Pulmonary artery endothelial cell (primary cell): Measurements from ENCODE around the gene MKLN1. TPM values are rescaled to one million over a fixed set of nuclear protein-coding genes. Genes with fewer than 3 reads are reported as not detected.
"Not testable (repeated sequence)": the region's sequence is repeated elsewhere in the genome, so short reads cannot be mapped to it uniquely, and the experiment has no call there.

ENCODE experiments used
- DNase-seq: peaks from one replicate; pipeline ENCODE4 v3.0.0-alpha.2; 2011; ENCODE audit warnings: low read depth, low spot score
- total RNA-seq: library from RNA; depleted of rRNA; stranded (reverse); fragments of >200 nt; gene quantifications from 2 replicates; pipeline ENCODE4 v1.2.3, GENCODE V29; 2014

The MKLN1 gene
- total RNA-seq, 1 donor from 2014 or later, result 16.6 TPM

DNA sequence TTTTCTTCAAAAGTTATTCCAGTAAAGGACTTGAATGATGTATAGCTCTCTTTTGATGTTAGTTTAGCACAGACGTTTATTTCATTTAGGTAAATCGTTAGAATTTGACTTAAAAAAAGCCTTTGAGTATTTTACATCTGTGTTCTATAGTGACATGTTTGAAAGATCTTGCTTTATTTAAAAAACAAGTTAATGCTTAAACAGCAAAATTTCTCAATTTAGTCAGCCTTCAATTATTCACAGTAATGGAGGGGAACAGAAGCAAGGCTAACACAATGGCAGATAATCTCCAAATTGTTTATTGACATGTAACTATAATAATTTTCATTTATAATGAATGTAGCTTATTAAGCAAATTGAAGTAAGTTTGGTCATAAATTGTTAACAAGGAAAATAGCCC is 63.5 kb downstream of the MKLN1 start:
- no peak for DNase-seq

GRCh38 chr7:131400681-131401176 is 73.1 kb downstream of the MKLN1 start:
- no peak for DNase-seq

DNA sequence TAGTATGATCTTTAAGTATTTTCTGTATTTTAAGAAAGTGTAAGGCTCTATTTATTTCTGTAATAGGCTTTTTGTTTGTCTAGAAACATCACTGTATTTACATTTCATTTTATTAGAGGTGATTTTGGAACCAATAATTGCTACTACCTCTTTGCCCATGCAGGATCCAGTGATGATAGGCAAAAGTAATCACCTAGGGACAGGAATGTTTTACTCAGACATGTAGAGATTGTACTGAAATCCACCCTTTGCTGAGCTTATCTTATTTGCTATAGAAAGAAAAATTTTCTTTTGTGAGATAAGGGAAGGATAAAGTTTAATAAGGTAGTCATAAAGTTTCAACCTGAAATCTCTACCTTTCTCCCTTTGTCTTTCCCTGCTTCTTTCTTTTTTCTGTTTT is 73.5 kb downstream of the MKLN1 start:
- no peak for DNase-seq

DNA sequence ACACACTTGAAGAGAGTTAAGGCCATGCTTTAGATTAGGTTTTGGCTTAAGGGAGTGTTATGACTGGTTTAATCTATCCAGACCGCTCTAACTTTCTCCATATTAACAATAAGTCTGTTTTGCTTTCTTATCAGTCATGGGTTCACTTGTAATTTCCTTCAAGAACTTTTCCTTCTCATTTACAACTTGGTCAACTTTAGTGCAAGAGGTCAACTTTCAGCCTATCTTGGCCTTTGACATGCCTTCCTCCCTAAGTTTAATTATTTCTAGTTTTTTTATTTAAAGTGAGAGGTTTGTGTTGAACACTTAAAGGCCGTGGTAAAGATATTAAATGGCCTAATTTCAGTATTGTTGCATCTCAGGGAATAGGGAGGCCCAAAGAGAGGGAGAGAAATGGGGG is 75.6 kb downstream of the MKLN1 start:
- no peak for DNase-seq

GRCh38 chr7:131404226-131404911 is 76.7 kb downstream of the MKLN1 start:
- DNase-seq, result no peak

DNA sequence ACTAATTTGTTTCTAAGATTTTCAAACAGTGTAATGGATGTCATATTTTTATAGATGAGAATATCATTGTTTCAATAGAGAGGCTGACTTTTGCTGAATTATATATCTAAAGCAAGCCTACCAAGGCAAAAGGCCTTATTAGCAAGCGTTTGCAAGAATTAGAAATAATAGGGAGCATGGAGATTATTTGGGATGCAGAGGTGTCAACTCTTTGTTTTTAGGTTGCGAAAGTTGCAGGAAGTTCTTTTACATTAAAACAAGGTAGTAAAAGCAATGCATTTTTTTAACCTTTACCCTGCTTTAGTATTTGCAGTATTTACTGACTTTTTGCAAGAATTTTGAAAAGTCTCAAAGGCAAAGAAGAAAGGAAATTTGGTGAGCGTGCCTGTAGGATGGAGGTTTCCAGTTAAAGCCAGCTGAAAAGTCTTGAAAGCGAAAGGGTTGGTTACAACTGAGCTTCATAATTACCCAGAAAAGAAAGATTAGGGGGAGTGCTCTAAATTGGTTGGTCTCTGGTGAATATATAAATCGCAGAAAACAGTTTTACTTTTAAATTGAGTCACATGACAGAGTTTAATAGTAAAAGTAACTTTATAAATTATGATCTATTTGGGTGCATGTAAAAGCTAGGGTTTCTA is 81.6 kb downstream of the MKLN1 start:
- no peak for DNase-seq

- DNase-seq, result no peak
Observed at GRCh38 chr7:131412031-131412430, 84.4 kb downstream of the MKLN1 start.

DNA sequence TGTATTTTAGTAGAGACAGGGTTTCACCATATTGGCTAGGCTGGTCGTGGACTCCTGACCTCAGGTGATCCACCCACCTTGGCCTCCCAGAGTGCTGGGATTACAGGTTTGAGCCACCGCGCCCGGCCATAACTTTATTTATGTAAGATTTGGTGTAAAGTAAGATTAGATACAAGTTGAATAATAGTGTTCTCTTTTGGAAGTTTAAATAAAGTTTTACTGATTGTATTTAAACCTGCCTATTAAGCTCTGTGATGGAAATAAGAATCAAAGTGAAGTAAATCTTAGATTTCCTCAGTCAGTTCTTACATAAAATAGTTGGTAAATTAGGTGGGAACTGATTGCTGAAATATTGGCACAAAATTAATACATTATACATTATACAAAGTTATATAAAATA is 86.0 kb downstream of the MKLN1 start:
- DNase-seq, result no peak

DNA sequence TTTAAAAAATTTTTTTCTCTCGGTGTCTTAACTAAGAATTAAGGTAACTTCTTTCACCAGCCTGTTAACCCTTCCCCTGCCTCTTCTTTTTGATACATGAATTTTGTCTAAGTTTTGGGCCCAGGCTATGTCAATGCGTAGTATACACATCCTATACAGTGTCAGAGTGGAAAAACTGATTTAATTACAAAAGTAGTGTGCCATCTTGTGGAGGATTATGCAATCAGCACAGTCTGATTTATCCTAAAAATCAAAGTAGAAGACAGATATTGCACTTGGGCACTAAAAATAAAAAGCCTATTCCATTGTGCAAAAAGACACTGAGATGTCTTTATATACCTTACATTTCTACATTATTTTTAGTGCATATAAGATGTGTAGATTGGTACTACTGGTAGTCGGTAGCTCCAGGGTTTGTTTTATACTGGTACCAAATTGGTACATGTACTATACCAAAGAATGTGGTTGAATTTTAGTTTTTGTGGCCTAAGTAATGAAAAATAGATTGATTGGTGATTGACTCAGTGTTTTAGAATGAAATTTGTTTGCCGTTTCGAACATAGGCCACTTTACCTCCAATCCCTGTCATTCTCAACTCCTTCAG is 96.6 kb downstream of the MKLN1 start:
- DNase-seq, result no peak

DNA sequence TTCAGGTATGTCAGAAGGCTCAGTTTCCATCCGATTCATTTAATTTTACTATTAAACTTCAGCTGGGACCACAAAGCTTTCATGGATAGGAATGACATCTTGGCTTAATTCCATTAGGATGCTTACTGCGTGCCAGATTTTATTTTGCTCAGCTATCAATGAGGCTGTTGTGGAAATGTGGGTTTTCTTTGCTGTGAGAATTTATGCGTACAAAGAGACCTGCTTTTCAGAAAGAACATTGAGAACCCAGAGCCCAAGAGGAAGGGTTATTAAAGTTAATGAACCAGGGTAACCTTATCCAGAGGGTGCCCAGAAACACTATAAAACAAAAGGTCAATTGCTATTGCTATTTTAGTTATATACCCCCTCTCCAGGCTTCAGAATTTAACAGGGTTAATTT is 98.3 kb downstream of the MKLN1 start:
- DNase-seq, result no peak

- not testable (repeated sequence) for DNase-seq
Observed at GRCh38 chr7:131430826-131431225, 103.2 kb downstream of the MKLN1 start.

DNA sequence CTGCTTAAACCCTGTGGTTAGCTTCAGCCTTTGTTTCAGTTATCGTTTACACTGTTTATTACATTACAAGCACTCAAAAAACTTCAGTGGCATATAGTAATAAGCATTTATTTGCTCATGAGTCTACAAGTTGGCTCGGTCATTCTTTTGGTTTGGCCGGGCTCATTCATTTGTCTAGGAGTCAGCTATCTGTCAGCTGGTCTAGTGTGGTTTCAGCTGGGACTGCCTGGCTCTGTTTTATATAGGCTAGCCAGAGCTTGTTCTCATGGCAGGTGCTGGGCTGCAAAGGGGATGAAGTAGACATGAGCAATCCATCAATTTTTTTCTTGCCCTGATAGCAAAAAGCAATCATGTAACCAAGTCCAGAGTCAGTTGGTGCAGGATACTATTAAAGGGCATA is 103.6 kb downstream of the MKLN1 start:
- no peak for DNase-seq

GRCh38 chr7:131431756-131432155 is 104.1 kb downstream of the MKLN1 start:
- no peak for DNase-seq

- no peak for DNase-seq
Observed at GRCh38 chr7:131436384-131436783, 108.7 kb downstream of the MKLN1 start.

- no peak for DNase-seq
Observed at GRCh38 chr7:131438969-131439368, 111.3 kb downstream of the MKLN1 start.

DNA sequence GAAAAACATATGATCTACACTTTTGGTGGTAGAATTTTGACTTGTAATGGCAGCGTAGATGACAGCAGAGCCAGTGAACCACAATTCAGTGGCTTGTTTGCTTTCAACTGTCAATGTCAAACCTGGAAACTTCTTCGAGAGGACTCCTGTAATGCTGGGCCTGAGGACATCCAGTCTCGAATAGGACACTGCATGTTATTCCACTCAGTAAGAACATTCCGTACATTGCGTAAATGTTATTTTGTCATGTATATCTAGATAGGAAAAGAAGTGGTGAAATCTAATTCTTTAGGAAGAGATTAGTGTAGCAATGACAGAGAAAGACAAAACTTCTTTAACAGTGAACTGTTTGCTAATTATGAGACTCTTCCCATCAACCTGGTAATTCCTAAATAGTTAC is 115.8 kb downstream of the MKLN1 start:
- no peak for DNase-seq

- no peak for DNase-seq
Observed at GRCh38 chr7:131444683-131445082, 117.0 kb downstream of the MKLN1 start.

DNA sequence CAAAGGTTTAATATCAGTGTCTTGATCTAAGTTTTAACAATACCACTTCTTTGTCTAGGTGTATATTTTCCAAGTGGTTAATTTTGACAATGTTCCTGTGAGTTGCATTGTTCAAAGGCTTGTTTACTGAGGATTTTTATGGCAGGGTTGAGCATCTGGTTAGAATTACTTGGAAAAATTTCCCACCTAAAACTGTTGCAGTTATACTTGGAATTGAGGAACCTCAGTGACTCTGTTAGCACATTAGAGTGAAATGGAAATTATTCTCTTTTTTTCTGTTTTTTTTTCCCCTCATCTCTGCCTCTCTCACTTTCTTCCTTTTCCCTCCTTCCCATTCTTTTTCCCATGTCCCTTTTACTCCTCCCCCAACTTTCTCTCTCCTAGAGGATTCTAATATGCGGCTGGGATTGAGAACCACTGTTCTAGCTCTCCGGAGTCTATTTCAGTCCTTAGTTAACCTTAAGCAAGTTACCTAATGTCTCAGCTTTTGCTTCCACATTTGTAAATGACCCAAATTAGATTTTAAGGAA is 121.8 kb downstream of the MKLN1 start:
- DNase-seq, result no peak

GRCh38 chr7:131454498-131454897 is 126.8 kb downstream of the MKLN1 start:
- no peak for DNase-seq

- no peak for DNase-seq
Observed at GRCh38 chr7:131455001-131455400, 127.3 kb downstream of the MKLN1 start.

GRCh38 chr7:131455546-131455945 is 127.9 kb downstream of the MKLN1 start:
- no peak for DNase-seq

GRCh38 chr7:131456338-131456737 is 128.7 kb downstream of the MKLN1 start:
- DNase-seq, result no peak

DNA sequence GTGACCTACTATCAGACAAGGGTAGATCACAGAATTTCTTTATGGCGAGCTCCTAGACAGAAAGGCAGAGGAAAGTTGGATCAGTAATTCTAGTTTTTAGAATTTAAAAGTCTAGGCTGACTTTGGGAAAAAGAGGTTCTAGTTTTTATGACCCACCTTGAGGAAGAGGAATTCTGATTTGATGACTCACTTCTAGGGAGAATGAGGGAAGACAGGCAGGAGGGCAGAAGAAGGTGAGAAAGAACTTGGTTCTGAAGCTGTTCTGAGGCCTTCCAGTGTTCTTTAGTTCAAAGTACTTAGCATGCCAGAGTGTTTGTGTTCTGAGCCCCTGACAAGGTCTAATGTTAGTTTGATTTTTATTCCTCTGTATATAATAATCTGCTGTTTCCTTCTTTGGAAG is 131.6 kb downstream of the MKLN1 start:
- DNase-seq, result no peak
